Measurements from ENCODE around the gene SOD1. TPM values are rescaled to one million over a fixed set of nuclear protein-coding genes. Genes with fewer than 3 reads are reported as not detected.

The SOD1 gene
- total and polyA plus RNA-seq, 2 of the 8 experiments (the other 6 are each of a cell fraction or from before 2014, with no cell fraction given) = 192 to 226 TPM

GRCh38 chr21:31624961-31625491 lies 34.5 kb upstream of the SOD1 start (continued):
- TF ChIP-seq, protein P1, sequence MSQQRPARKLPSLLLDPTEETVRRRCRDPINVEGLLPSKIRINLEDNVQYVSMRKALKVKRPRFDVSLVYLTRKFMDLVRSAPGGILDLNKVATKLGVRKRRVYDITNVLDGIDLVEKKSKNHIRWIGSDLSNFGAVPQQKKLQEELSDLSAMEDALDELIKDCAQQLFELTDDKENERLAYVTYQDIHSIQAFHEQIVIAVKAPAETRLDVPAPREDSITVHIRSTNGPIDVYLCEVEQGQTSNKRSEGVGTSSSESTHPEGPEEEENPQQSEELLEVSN (IDR thresholded peaks at IDR 0.05) = no peak
